ENCODE results near the gene AGO4. TPM values are rescaled to one million over a fixed set of nuclear protein-coding genes. Genes with fewer than 3 reads are reported as not detected.

Gene AGO4
- total RNA-seq, 6 donors from 2014 or later: 18.6 to 32.5 (median 26.1) TPM

DNA sequence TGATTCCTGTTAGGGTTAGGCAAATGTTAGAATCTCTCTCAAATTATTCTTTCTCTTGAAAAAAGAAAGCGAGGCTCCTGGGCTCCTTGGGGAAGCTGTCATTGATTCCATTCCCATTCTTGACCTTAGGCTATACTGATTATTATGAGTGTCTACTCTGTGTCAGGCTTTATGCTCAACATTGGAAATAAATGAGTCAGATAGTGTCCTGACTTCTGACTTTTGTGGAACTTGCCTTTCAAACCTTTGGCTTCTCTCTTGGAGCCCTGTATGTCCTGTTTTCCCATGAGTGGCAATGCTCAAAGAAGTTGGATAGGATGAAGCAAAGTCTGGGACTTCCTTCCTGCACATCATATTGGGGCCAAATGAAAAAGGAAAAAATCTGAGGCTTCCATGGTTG lies 86.8 kb downstream of the AGO4 start:
- H3K4me3 ChIP-seq: no peak overlapping the region
- no peaks in the 10 kb centered on the region for H3K9me3 ChIP-seq
- H3K27ac ChIP-seq: peak overlapping the region in 2 of 4 donors; percentile 55 to 62
- DNase-seq (no peak), ATAC-seq (ENCODE audit: low FRiP score in 2 of 2) (no peak)
- 93 to 95% methylated on average over 1 of the region's 1 CpG for WGBS, 2 donors
- TF ChIP-seq CTCF (IDR thresholded peaks at IDR 0.05): no peak
- H3K27me3 ChIP-seq: no peaks in the 10 kb centered on the region
- H3K4me1 ChIP-seq: no peaks in the 10 kb centered on the region
- H3K36me3 ChIP-seq: peaks cover 6 to 88% (median 38%) of the 10 kb centered on the region in 4 donors

- no peak overlapping the region for H3K4me3 ChIP-seq
- H3K27ac ChIP-seq: no peak overlapping the region
- ATAC-seq (ENCODE audit: low FRiP score in 2 of 2) (no peak), DNase-seq (no peak)
- no peaks in the 10 kb centered on the region for H3K4me1 ChIP-seq
- no peaks in the 10 kb centered on the region for H3K9me3 ChIP-seq
- H3K36me3 ChIP-seq: peaks cover 2 to 83% (median 33%) of the 10 kb centered on the region in 4 donors
- H3K27me3 ChIP-seq: no peaks in the 10 kb centered on the region
- TF ChIP-seq EP300 (IDR thresholded peaks at IDR 0.05) (no peak), POLR2A (IDR thresholded peaks at IDR 0.05) (no peak), CTCF (IDR thresholded peaks at IDR 0.05) (no peak)
Observed at GRCh38 chr1:35899941-35900340, 92.1 kb downstream of the AGO4 start.

DNA sequence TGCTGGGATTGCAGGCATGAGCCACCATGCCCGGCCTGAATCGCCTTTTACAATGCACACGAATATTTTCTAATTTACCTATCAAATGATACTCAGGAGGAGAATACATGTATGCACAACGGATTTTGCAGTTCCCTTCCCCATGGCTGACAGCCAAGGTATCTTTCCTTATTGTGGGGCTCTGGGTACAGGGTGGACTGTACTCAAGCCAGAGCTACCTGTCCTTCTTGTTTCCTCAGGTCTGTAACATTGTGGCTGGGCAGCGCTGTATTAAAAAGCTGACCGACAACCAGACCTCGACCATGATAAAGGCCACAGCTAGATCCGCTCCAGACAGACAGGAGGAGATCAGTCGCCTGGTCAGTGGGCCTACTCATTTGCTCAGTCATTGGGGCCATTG lies 93.4 kb downstream of the AGO4 start:
- TF ChIP-seq POLR2A (IDR thresholded peaks at IDR 0.05): no peak
- no peak for TF ChIP-seq EP300 (IDR thresholded peaks at IDR 0.05)
- no peak for TF ChIP-seq POLR2AphosphoS5 (IDR thresholded peaks at IDR 0.05)
- TF ChIP-seq CTCF (IDR thresholded peaks at IDR 0.05): no peak
- peaks cover 5 to 81% (median 36%) of the 10 kb centered on the region in 4 donors for H3K36me3 ChIP-seq
- no peak overlapping the region for H3K27ac ChIP-seq
- no peak for ATAC-seq (ENCODE audit: low FRiP score in 2 of 2)
- WGBS, 2 donors: 95% methylated on average over 9 of the region's 9 CpGs
- no peaks in the 10 kb centered on the region for H3K9me3 ChIP-seq
- no peaks in the 10 kb centered on the region for H3K27me3 ChIP-seq
- H3K4me3 ChIP-seq: no peak overlapping the region
- no peaks in the 10 kb centered on the region for H3K4me1 ChIP-seq
- no peak for DNase-seq

DNA sequence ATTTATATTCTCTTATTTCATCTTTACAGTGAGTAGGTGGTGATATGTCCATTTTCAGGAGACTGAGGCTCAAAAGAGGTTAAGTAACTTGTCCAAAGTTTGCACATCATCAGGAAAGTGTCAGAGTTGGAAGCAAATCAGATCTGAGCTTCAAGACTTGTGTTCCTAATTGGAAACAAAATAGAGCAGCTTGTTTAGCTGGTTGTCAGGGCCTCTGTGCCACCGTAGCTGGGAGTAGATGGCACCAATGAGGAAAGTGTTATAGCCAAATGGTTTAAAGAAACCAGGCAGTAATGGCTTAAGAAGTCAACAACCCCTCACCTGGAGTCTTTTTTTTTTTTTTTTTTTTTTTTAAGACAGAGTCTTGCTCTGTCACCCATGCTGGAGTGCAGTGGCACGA lies 94.9 kb downstream of the AGO4 start:
- Histone ChIP-seq H3K4me1 (no peaks in the 10 kb centered on the region), H3K9me3 (no peaks in the 10 kb centered on the region), H3K27ac (no peak overlapping the region), H3K27me3 (no peaks in the 10 kb centered on the region), H3K4me3 (no peak overlapping the region), H3K36me3 (peaks cover 15 to 81% (median 41%) of the 10 kb centered on the region in 4 donors)
- 94 to 96% methylated on average over 2 of the region's 2 CpGs for WGBS, 2 donors
- no peak for DNase-seq
- TF ChIP-seq POLR2A (IDR thresholded peaks at IDR 0.05) (no peak), CTCF (IDR thresholded peaks at IDR 0.05) (no peak), POLR2AphosphoS5 (IDR thresholded peaks at IDR 0.05) (no peak), EP300 (IDR thresholded peaks at IDR 0.05) (no peak)
- ATAC-seq (ENCODE audit: low FRiP score in 2 of 2): no peak

Other genes starting within 250 kb of the AGO4 start
- gene TFAP2E, start 234.7 kb upstream of the AGO4 start, total RNA-seq: 1 to 10 TPM; 1.1 to 7.3 (median 2.0) TPM
- 10 to 100 TPM; 17.8 to 45.6 (median 38.7) TPM for gene PSMB2, start 166.5 kb upstream of the AGO4 start, total RNA-seq
- gene C1orf216, start 89.1 kb upstream of the AGO4 start, total RNA-seq: 10 to 100 TPM in 4 of 6 donors, 1 to 10 TPM in 2; 5.2 to 19.5 (median 14.3) TPM
- 1 to 10 TPM in 5 of 6 donors, not detected in 1; 1.1 to 2.5 (median 1.8) TPM for gene CLSPN, start 38.0 kb upstream of the AGO4 start, total RNA-seq
- 10 to 100 TPM; 11.4 to 26.8 (median 22.9) TPM for gene AGO1, start 75.2 kb downstream of the AGO4 start, total RNA-seq
- gene AGO3, start 123.1 kb downstream of the AGO4 start, total RNA-seq: 10 to 100 TPM; 13.8 to 32.5 (median 29.6) TPM

Data from upper lobe of left lung (tissue), 6 donors.